Inflammatory macrophage treated with lipopolysaccharide for 4 hours (primary cell): ENCODE results near the gene ZNF154.

Source experiments
- DNase-seq: peaks from one replicate; pipeline ENCODE4 v3.0.0-alpha.2; 2020

Gene ZNF154

GRCh38 chr19:57672466-57672865, 36.5 kb downstream of the ZNF154 start:
- DNase-seq, result no peak

DNA sequence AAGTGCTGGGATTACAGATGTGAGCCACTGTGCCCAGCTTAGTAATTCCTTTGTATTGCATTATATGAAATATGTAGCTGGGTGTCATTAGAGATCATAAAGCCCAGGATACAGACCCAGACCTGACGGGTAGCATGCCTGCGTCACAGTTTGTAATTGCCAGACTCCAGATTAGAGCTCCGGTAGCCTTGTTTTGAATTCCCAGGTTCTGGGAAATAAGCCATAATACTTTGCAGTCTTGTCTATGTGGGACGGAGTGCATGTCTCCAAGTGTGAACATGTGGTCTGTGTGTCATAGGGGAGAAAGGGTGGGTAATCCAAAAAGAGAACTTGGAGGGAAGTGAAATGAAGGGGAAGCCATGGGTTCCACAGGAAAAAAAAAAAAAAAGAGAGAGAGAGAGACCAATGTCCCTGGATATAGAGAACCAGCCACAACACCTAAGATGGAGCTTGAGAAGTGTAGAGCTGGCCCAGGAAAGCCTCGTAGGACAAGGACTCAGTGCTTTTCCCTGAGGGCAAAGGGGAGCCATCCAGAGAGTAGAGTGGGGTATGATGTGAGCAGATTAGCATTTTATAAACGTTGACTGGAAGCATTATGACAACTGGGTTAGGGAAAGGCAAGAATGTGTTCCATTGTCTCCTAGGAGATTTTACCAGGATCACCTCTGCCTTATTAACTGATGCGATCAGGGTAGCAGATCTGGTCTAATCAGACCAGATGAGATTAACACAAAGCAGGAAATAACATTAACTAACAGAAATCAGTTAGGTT, 37.7 kb downstream of the ZNF154 start:
- DNase-seq, result no peak

DNA sequence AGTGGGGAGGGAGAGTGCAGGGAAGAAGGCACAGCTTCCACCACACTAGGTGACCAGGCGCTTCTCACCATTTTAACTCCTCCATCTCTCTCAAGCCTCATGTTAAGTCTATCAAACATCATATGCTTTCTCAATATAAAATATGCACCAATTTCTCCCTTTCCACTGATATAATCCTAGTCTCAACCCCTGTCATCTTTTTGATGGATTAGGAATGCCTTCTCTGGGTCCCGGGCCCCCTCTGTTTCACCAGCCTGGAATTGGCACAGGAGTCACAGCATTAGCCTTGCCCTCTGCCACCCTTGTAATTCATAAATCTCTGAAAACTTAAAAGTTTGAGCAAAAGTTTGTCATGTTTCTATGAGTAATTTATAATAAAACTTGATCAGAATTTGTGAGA, 40.4 kb downstream of the ZNF154 start, which contains the start of gene ZSCAN4:
Gene ZSCAN4 (plus strand): TSS at position 301 of the 400 bp plus-strand sequence. CDS start 7,211 bp downstream, outside the sequence.
- no peak for DNase-seq

DNA sequence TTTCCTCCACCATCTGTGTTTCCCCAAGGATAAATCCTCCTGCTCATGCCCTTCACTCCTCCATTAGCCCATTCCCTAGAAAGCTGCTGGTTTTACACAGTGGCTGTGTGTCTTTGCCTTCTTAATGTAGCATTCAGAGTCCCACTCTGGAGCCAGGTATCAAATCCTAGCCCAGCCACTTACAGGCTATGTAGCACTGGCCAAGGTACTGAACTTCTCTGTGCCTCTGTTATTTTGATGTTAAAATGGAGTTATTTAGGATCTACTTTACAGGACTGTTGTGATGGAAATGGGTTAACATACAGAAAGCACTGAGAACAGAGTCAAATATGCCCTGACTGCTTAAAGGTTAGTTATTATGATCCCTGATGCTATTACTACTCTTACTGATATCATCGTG, 41.8 kb downstream of the ZNF154 start:
- DNase-seq, result no peak

- no peak for DNase-seq
Measured at GRCh38 chr19:57665261-57665806, 43.7 kb downstream of the ZNF154 start.

GRCh38 chr19:57664269-57665127, 44.5 kb downstream of the ZNF154 start:
- DNase-seq, result no peak

- DNase-seq, result no peak
Measured at GRCh38 chr19:57656346-57656745, 52.7 kb downstream of the ZNF154 start.

GRCh38 chr19:57655443-57655842, 53.6 kb downstream of the ZNF154 start:
- no peak for DNase-seq

GRCh38 chr19:57653689-57654088, 55.3 kb downstream of the ZNF154 start:
- no peak for DNase-seq

GRCh38 chr19:57651654-57651996, 57.4 kb downstream of the ZNF154 start:
- no peak for DNase-seq

DNA sequence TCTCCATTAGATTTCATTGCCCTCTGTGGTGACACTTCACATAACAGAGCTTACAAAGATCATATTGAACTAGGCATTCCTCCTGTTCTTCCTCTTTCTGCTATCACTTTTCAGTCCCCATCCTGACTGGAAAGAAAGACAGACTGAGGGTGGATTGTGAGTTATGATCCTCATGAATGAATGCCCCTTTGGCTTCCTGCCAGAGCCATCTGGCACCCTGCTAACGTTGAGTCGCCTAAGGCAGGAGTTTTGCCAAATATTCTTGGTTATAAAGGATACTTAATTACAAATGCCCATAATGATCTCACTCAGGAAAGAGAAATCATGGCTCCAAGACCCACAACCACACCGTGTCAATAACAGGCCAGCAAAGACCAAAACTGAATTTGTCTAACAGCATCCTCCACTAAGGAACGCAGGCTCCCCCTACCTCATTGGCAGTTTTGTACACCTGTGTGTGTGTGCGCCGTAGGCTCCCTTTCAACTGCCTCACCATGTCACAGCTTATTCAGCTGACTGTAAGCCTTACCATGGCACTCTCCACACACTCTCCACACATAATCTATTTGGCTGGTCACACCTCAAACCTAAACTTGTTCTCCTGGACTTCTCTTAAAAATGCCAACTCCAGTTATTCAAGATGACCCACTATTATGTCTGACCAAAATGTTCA, 60.5 kb downstream of the ZNF154 start:
- no peak for DNase-seq
